ENCODE results near the gene KCNA10. TPM values are rescaled to one million over a fixed set of nuclear protein-coding genes. Genes with fewer than 3 reads are reported as not detected.
A peak's percentile ranks its signal among the peaks of the same experiment; 100 is the strongest.

KCNA10 gene
- total and polyA plus RNA-seq, 9 donors, result not detected

- no peak for TF ChIP-seq CTCF (IDR thresholded peaks at IDR 0.05)
- no peak for TF ChIP-seq POLR2A (IDR thresholded peaks at IDR 0.05)
- no peak for TF ChIP-seq EP300 (IDR thresholded peaks at IDR 0.05)
- H3K4me3 ChIP-seq, result no peak overlapping the region
- DNase-seq, result peak in 4 of 5 donors; percentile 17 to 73 (median 56)
- intact Hi-C loops (cut with DNase I), result loop anchor here in 1 of 4 donors (10.0 kb wide), 1 partner anchor 59 kb away; no protein-coding TSS in a partner anchor
- no peaks in the 10 kb centered on the region for H3K36me3 ChIP-seq
- WGBS, 3 donors, result 31 to 41% (median 31%) methylated on average over 11 of the region's 11 CpGs
- H3K27ac ChIP-seq, result no peak overlapping the region
- H3K27me3 ChIP-seq, result no peaks in the 10 kb centered on the region
- no peaks in the 10 kb centered on the region for H3K4me1 ChIP-seq (ENCODE audit: insufficient read depth)
- H3K9me3 ChIP-seq, result no peaks in the 10 kb centered on the region
Observed at GRCh38 chr1:110555807-110556470, 37.0 kb upstream of the KCNA10 start.

- peak in 4 of 5 donors; percentile 10 to 56 (median 38) for DNase-seq
- Histone ChIP-seq H3K4me3 (peak overlapping the region; percentile 0), H3K4me1 (ENCODE audit: insufficient read depth) (no peaks in the 10 kb centered on the region), H3K36me3 (no peaks in the 10 kb centered on the region), H3K9me3 (no peaks in the 10 kb centered on the region), H3K27ac (no peak overlapping the region), H3K27me3 (no peaks in the 10 kb centered on the region)
- intact Hi-C loops (cut with DNase I), result loop anchor here in 1 of 4 donors (10.0 kb wide), 1 partner anchor 60 kb away; no protein-coding TSS in a partner anchor
- TF ChIP-seq EP300 (IDR thresholded peaks at IDR 0.05) (no peak), POLR2A (IDR thresholded peaks at IDR 0.05) (no peak), CTCF (IDR thresholded peaks at IDR 0.05) (peak in 1 of 3 donors; percentile 30)
- 7 to 8% (median 8%) methylated on average over 45 to 53 of the region's 53 CpGs for WGBS, 3 donors
Observed at GRCh38 chr1:110554871-110555801, 36.2 kb upstream of the KCNA10 start.

GRCh38 chr1:110551278-110551809 is 32.4 kb upstream of the KCNA10 start:
- WGBS, 3 donors, result 65 to 100% (median 75%) methylated on average over 1 of the region's 1 CpG
- H3K4me3 ChIP-seq, result no peak overlapping the region
- DNase-seq, result no peak
- H3K36me3 ChIP-seq, result no peaks in the 10 kb centered on the region
- no peak for TF ChIP-seq CTCF (IDR thresholded peaks at IDR 0.05)
- H3K9me3 ChIP-seq, result no peaks in the 10 kb centered on the region
- H3K27me3 ChIP-seq, result no peaks in the 10 kb centered on the region
- intact Hi-C loops (cut with DNase I), result loop anchor here in 1 of 4 donors (10.0 kb wide), 1 partner anchor 63 kb away; no protein-coding TSS in a partner anchor
- H3K4me1 ChIP-seq (ENCODE audit: insufficient read depth), result no peaks in the 10 kb centered on the region
- no peak overlapping the region for H3K27ac ChIP-seq

- TF ChIP-seq CTCF (IDR thresholded peaks at IDR 0.05) (no peak), POLR2A (IDR thresholded peaks at IDR 0.05) (no peak), EP300 (IDR thresholded peaks at IDR 0.05) (no peak)
- 56 to 70% (median 58%) methylated on average over 2 of the region's 2 CpGs for WGBS, 3 donors
- Histone ChIP-seq H3K4me3 (no peak overlapping the region), H3K27me3 (no peaks in the 10 kb centered on the region), H3K27ac (no peak overlapping the region), H3K4me1 (ENCODE audit: insufficient read depth) (no peaks in the 10 kb centered on the region), H3K36me3 (no peaks in the 10 kb centered on the region), H3K9me3 (no peaks in the 10 kb centered on the region)
- no peak for DNase-seq
- intact Hi-C loops (cut with DNase I), result loop anchor here in 1 of 4 donors (10.0 kb wide), 1 partner anchor 65 kb away; no protein-coding TSS in a partner anchor
Observed at GRCh38 chr1:110549831-110550230, 30.9 kb upstream of the KCNA10 start.

All from ovary (tissue), 9 donors.